ENCODE results near the gene AQP12A.

AQP12A gene

DNA sequence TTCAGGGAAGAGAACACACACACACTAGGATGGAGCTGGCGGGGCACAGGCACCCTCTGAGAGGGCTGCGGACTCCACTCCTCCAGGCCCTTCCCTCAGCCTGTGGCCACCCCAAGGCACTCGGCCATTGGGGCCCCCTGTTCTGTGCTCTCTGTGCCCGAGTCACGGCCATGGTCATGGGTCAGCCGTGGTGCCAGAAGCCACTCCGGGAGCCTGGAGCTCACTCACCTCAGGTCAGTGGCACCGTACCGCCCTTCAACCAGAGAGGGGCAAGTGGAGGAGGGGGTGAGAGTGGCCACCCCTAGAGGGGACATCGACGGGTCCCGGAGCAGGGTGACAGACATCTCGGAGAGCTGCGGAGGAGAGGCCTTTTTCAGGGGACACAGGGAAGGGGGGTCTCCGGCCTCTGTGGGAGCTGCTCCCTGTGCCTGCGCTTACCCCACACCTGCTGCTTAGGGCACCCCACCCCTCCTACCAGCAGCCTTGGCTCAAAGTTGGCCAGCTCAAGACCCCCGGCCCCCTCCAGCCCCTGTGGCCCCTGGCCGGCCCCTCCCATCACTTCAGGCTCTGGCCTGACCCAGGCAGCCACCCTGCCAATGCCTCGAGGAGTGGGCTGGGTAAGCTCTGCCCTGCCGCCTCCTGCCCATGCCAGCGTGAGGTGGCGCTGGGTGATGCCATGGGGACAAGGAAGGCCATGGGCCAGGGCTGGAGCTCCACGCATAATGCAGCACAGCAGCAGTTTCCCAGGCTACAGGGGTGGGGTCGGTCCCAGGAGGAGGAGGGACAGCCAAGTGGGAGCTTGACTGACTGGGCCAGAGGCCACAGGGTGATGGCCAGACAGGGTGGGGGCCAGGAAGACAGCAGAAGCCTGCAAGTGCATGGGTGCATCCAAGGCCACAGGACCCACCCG is 29.3 kb downstream of the AQP12A start:
- no peak for DNase-seq (ENCODE audit: low read depth in 1 of 2, low spot score in 1 of 2)

GRCh38 chr2:240721596-240722180 is 30.0 kb downstream of the AQP12A start:
- DNase-seq (ENCODE audit: low read depth in 1 of 2, low spot score in 1 of 2), result no peak

DNA sequence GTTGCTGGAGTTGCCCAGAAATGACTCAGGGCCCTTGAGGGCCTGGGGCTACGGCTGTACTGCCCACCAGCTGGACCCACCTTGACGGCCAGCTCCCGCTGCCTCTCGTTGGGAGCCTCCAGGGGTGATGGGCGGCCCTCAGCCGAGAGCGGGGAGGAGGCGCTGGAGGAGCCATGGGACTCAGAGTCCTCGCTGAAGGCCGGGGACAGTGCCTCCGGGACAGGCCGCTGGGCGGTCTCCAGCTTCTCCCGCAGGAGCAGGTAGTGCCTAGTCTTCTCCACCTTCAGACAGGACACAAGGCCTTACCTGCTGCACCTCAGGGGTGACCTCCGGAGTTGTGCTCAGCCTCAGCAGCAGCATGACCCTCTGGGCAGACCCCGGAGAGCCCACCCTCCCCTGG is 30.7 kb downstream of the AQP12A start:
- no peak for DNase-seq (ENCODE audit: low read depth in 1 of 2, low spot score in 1 of 2)

- DNase-seq (ENCODE audit: low read depth in 1 of 2, low spot score in 1 of 2), result no peak
These were observed 31.4 kb downstream of the AQP12A start for GRCh38 chr2:240722796-240723735.

- DNase-seq (ENCODE audit: low read depth in 1 of 2, low spot score in 1 of 2), result no peak
These were observed 32.2 kb downstream of the AQP12A start for GRCh38 chr2:240723851-240724250.

- DNase-seq (ENCODE audit: low read depth in 1 of 2, low spot score in 1 of 2), result no peak
These were observed 32.8 kb downstream of the AQP12A start for GRCh38 chr2:240724431-240724830.

- DNase-seq (ENCODE audit: low read depth in 1 of 2, low spot score in 1 of 2), result no peak
These were observed 33.6 kb downstream of the AQP12A start for GRCh38 chr2:240725266-240725665.

- no peak for DNase-seq (ENCODE audit: low read depth in 1 of 2, low spot score in 1 of 2)
These were observed 34.0 kb downstream of the AQP12A start for GRCh38 chr2:240725671-240726070.

- DNase-seq (ENCODE audit: low read depth in 1 of 2, low spot score in 1 of 2), result no peak
These were observed 35.2 kb downstream of the AQP12A start for GRCh38 chr2:240726876-240727275.

DNA sequence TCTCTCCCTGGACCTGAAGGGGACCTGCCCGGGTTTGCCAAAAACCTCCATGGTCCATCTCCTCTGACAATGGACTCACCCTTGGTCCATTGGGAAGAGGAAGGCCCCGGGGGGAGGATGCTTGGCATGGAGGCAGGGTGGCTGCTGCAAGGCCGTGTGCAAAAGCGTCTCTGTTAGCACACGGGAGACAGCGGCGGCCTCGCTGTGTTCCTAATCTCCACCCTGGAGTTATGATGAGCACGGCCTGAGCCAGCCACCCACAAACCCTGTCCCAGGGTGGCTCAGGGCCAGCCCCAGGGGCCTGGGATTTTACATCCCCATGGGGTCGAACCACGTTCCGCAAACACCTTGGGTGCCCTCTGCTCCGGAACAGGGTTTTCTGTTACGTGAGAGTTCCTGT is 35.8 kb downstream of the AQP12A start:
- no peak for DNase-seq (ENCODE audit: low read depth in 1 of 2, low spot score in 1 of 2)

GRCh38 chr2:240727913-240728312 is 36.2 kb downstream of the AQP12A start:
- DNase-seq (ENCODE audit: low read depth in 1 of 2, low spot score in 1 of 2), result no peak

DNA sequence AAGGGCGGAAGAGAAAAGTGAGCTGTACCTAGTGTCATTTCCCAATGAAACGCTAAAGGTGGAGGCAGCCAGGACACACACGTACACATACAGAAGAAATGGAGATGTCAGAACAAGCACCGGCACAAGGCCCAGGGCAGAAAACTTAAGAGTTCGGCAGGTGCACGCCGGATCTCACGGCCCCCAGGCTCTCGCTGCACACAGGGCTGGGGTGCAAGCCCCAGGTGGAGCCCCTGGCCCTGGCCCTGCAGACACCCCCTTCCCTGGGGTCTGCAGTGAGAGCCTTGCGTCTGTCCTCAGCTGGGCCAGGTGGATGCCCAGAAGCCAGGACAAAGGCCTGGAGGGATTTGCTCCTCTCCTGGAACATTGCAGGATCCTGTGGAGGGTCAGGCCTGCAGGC is 36.7 kb downstream of the AQP12A start:
- no peak for DNase-seq (ENCODE audit: low read depth in 1 of 2, low spot score in 1 of 2)

GRCh38 chr2:240728827-240729226 is 37.2 kb downstream of the AQP12A start:
- DNase-seq (ENCODE audit: low read depth in 1 of 2, low spot score in 1 of 2), result no peak

DNA sequence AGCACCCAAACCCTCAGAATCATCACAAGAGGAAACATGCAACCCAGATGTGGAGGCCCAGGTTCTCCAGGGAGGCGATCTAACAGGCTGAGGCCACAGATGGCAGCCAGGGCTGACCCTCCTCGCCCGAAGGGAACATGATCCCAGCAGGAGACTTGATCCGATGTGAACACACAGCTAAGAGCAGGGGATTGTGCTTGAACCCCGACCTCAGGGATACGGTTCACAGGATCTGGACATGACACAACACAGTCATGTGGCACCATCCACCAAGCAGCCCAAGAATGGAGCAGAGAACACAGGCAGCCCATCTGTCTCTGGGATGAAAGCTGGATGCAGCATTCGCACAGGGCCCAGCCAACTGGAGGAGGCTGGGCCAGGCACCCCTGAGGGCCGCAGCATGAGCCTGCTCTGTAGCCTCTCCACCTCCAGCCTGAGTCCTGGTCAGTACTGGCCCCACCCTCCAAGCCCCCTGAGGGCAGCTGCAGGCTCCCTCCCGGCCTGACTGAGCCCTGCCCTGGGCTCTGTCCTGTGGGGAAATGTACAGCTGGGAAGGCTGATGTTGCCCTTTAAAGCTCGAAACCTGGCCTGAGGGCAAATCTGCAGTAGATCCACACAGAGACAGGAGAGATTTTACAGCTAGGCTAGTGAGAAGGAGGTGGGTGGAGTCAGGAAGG is 39.0 kb downstream of the AQP12A start:
- DNase-seq (ENCODE audit: low read depth in 1 of 2, low spot score in 1 of 2), result no peak

DNA sequence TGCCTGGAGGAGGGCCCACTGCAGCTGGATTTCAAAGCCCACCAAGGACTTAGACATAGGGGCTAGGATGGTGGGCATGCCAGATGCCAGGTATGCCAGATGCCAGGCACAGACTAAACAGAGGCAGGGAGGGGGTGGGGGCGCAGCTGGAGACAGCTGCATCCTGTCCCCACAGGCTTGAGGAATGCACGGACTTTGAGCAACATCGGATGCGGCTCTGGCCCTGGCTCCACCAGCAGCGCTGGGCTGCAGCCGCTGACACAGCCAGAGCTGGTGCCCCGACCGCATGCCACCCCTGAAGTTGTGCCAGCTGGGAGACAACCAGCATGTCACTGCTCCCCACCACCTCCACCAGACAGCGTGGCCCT is 39.5 kb downstream of the AQP12A start:
- DNase-seq (ENCODE audit: low read depth in 1 of 2, low spot score in 1 of 2), result no peak

- no peak for DNase-seq (ENCODE audit: low read depth in 1 of 2, low spot score in 1 of 2)
These were observed 40.5 kb downstream of the AQP12A start for GRCh38 chr2:240732184-240732583.

DNA sequence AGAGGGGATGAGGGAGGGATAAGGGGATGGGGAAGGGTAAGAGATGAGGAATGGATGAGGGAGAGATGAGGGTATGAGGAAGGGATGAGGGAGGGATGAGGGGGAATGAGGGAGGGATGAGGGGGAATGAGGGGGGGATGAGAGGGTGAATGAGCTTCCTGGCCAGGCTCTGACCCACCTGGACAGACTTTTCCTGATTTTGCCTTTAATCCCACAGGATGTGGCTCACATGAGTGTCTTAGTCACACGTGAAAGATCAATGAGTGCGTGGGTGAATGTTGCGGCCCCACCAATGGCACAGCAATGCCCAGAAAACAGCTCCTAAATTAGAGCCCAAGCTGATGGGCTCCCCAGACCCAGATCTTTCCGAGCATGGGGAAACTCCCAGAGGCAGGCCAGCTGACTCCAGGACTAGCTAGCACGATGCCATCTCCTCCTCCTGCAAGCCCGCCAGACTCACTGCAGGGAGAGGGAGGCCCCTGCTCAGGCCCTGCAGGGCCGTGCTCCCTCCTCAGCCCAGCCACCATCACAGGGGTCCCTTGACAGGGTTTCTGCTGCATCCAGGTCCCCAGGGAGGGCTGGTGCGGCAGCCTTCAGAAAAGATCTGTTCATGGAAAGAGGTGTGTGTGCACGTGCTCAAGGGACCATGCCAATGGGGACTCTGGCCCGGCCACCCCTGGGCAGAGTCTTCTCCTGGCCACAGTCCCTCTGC is 41.4 kb downstream of the AQP12A start:
- DNase-seq (ENCODE audit: low read depth in 1 of 2, low spot score in 1 of 2), result no peak

DNA sequence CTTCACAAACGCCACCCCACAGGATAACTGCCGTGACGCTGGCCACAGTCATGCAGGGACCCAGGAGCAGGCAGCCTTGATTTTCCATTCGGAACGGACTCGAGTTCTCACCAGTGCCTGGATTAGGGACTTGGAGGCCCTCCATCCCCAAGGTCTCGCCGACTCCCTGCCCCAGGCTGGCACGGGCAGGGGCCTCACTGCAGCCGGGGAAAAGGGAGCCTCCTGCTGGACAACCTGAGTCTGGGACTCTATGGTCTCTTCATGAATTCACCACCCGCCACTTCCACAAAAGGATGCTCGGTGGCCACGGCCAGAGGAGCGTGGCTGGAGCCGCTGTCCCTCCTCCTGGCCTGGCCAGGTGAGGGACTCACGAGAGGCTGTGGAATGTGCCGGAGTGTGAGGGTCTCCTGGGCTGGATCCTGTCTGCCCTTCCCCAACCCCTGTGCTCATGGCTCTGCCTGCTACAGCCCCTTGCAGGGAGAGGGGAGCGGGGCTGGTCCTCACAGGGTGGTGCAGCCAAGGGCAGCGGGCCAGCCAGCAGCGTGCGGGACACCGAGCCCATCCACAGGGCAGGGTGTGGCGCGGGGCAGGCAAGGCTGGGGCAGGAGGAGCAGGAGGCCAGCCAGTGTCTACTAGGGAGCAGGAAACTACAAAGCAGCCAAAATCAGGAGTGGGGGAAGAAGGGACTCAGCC is 42.3 kb downstream of the AQP12A start:
- no peak for DNase-seq (ENCODE audit: low read depth in 1 of 2, low spot score in 1 of 2)

- no peak for DNase-seq (ENCODE audit: low read depth in 1 of 2, low spot score in 1 of 2)
These were observed 43.1 kb downstream of the AQP12A start for GRCh38 chr2:240734756-240735155.

GRCh38 chr2:240735476-240735875 is 43.8 kb downstream of the AQP12A start:
- no peak for DNase-seq (ENCODE audit: low read depth in 1 of 2, low spot score in 1 of 2)
